HuH-7.5 (cell line): Measurements from ENCODE around the gene SHB.
"Not testable (repeated sequence)": the region's sequence is repeated elsewhere in the genome, so short reads cannot be mapped to it uniquely, and the experiment has no call there.

ENCODE experiments used
- DNase-seq: peaks from one replicate; pipeline ENCODE4 v3.0.0; 2011; ENCODE audit warnings: low spot score

The SHB gene

DNA sequence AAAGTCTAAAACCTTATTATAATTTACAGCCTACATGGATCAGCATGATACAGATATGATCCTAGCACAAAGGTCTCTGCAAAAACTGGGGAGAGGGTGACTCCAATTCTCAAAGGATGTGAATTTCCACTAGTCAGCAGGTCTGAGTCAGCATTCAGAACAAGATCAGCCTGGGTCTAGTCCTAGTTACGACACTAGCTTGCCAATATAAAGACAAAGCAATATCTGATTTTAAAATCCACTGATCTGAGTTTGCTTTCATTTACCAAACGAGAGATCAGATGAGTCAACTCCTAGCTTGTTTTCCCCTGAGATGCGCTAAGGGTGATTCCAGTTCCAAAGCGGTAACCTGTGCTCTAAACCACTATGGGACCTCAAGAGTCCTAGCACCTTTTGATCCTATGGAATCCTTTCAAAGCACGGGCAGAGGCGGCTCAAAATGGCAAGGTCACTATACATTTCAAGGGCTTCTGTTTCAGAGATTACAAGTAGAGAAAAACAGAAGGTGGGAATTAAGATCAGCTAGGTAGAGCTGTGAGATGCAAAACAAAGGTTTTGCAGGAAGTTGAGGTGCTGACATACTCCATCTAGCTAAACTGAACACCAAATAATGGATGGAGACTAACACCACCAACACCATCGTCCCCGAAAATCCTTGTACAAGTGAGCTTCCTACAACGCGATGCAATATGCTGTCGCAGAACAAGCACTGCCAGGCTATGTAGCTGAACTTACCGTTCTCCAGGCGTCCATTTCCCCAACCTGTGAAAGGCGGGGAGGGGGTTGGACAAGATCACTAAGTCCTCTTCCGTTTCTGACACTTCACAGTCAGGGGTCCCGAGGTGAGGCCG, 166.0 kb downstream of the SHB start:
- DNase-seq = no peak

- DNase-seq = no peak
Measured at GRCh38 chr9:37902131-37902530, 166.9 kb downstream of the SHB start.

DNA sequence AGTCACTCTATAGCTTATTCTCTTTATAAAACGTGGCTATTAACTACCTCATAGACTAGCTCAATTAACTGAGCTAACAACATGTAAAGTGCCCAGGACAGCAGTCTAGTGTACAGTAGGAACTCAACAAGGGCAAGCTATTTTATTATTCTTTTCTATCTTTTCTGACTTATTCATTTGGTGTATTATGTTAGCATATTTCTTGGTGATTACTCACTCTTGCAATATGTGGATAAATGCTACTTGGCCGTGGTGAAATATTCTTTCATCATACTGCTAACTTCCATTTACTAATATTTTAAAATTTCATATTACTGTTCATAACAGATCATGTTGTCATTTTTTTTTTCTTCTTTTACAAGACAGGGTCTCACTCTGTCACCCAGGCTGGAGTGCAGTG, 170.0 kb downstream of the SHB start:
- DNase-seq = no peak

- no peak for DNase-seq
Measured at GRCh38 chr9:37897665-37898064, 171.4 kb downstream of the SHB start.

GRCh38 chr9:37892063-37892462, 177.0 kb downstream of the SHB start:
- no peak for DNase-seq

GRCh38 chr9:37891042-37891441, 178.0 kb downstream of the SHB start:
- not testable (repeated sequence) for DNase-seq

- DNase-seq = no peak
Measured at GRCh38 chr9:37889536-37889935, 179.5 kb downstream of the SHB start.

DNA sequence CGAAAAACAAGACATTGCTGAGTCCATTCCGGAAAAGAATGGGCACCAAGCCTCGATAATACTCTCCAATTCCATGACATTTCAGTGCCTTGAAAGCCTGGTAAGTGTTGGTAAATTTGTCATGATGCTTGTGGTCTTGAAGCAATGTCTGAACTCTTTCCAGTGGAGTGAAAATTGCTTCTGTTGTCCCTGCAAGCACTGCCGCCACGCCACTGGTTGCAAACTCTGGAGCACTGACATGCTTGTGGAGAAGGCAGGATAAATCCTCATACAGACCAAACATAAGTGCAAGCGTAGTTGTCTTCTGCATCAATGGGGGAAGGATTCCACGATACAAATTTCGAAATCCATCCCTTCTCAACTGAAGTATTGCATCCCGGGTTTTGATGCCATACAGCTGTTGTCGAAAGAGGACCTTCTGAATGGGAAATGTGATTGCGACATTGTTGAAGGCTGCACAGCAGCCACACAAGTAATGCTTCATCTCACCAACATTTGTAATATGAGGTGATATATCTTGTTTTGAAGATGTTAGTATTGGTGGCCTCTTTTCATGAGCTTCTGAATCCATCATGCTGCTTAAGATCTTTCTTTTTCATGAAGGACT, 180.9 kb downstream of the SHB start:
- not testable (repeated sequence) for DNase-seq

GRCh38 chr9:37880916-37881479, 188.0 kb downstream of the SHB start:
- no peak for DNase-seq

DNA sequence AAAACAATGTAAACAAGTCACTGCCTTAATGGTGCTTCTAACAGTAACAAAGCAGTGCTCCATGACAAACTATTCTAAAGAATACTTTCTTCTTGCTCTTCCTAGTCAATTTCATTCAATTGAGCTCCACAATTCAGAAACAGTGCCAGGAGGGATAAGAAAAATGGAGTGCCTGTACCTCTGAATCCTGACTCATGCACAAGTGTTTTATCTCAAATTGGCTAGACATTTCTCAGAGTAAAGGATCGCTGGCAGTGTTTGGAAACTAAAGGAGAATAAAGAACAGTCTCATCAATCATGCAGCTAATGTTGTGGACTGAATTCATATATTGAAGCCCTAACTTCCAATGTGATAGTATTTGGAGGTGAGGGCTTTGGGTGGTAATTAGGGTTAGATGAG, 192.7 kb downstream of the SHB start:
- DNase-seq = no peak

GRCh38 chr9:37873955-37874354, 195.1 kb downstream of the SHB start:
- no peak for DNase-seq

- no peak for DNase-seq
Measured at GRCh38 chr9:37870799-37871176, 198.2 kb downstream of the SHB start.

- no peak for DNase-seq
Measured at GRCh38 chr9:37870081-37870798, 198.8 kb downstream of the SHB start.
